BE2C (cell line): ENCODE results near the gene RUNX2.

Experiments
- DNase-seq: peaks from one replicate; pipeline ENCODE4 v3.0.0-alpha.2; 2020
- H3K27me3 ChIP-seq: fragments of 250-450 bp; sonication (Bioruptor Pico); 2 replicates; pipeline ENCODE4 v1.5.1; 2020; ENCODE audit warnings: mild to moderate bottlenecking
- H3K36me3 ChIP-seq: fragments of 250-450 bp; sonication (Bioruptor Pico); 2 replicates; pipeline ENCODE4 v1.5.1; 2020; ENCODE audit warnings: mild to moderate bottlenecking
- H3K4me1 ChIP-seq: fragments of 250-450 bp; sonication (Bioruptor Pico); 2 replicates; pipeline ENCODE4 v1.5.1; 2020
- H3K4me3 ChIP-seq: 2 replicates; pipeline ENCODE4 v1.5.1; 2011; ENCODE audit warnings: low read depth, low read length
- H3K9me3 ChIP-seq: fragments of 250-450 bp; sonication (Bioruptor Pico); 2 replicates; pipeline ENCODE4 v1.5.1; 2020
- TF ChIP-seq, protein P1 (sequence below): IDR thresholded peaks from 2 replicates; pipeline ENCODE4 v1.5.1; 2012; ENCODE audit warnings: mild to moderate bottlenecking, low read depth, low read length

RUNX2 gene

DNA sequence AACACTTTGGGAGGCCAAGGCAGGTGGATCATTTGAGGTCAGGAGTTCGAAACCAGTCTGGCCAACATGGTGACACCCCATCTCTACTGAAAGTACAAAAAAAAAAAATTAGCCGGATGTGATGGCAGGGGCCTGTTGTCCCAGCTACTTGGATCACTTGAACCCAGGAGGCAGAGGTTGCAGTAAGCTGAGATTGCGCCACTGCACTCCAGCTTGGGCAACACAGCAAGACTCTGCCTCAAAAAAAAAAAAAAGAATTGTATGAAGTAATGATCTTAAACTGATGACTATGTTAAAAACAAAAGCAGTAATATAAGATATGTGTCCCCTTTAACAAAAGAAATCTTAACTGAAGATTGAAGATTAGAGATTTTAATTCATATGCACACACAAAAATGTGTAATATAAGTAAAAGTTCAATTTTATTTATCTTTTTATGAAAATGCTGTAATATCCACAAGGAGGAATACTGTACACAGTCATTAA, 29.0 kb upstream of the RUNX2 start:
- Histone ChIP-seq H3K9me3 (no peaks in the 10 kb centered on the region), H3K36me3 (no peaks in the 10 kb centered on the region), H3K27me3 (no peaks in the 10 kb centered on the region), H3K4me1 (no peaks in the 10 kb centered on the region), H3K4me3 (no peak overlapping the region)
- TF ChIP-seq, protein P1, sequence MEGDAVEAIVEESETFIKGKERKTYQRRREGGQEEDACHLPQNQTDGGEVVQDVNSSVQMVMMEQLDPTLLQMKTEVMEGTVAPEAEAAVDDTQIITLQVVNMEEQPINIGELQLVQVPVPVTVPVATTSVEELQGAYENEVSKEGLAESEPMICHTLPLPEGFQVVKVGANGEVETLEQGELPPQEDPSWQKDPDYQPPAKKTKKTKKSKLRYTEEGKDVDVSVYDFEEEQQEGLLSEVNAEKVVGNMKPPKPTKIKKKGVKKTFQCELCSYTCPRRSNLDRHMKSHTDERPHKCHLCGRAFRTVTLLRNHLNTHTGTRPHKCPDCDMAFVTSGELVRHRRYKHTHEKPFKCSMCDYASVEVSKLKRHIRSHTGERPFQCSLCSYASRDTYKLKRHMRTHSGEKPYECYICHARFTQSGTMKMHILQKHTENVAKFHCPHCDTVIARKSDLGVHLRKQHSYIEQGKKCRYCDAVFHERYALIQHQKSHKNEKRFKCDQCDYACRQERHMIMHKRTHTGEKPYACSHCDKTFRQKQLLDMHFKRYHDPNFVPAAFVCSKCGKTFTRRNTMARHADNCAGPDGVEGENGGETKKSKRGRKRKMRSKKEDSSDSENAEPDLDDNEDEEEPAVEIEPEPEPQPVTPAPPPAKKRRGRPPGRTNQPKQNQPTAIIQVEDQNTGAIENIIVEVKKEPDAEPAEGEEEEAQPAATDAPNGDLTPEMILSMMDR, result no peak
- DNase-seq, result no peak

DNA sequence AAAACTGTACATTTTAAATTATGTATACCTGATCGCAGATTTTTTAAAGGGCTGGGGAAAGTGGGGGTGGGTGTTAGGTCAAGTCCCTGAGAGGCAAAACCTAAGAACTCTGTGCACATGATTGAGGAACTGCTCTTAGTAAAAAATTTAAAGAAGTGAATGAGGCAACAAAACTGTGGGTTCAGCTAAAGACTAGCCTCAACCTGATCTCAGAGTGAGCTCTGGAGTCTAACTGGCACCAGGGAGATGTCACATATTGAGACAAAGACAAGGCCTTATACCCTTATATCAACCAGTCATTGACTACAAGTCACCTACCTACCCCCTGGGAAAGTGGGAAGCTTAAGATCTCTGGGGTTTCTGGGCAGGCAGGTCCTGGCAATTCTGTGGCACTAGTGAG, 27.4 kb upstream of the RUNX2 start:
- Histone ChIP-seq H3K36me3 (no peaks in the 10 kb centered on the region), H3K4me3 (no peak overlapping the region), H3K9me3 (no peaks in the 10 kb centered on the region), H3K27me3 (no peaks in the 10 kb centered on the region), H3K4me1 (no peaks in the 10 kb centered on the region)
- no peak for DNase-seq
- TF ChIP-seq, protein P1, result no peak

DNA sequence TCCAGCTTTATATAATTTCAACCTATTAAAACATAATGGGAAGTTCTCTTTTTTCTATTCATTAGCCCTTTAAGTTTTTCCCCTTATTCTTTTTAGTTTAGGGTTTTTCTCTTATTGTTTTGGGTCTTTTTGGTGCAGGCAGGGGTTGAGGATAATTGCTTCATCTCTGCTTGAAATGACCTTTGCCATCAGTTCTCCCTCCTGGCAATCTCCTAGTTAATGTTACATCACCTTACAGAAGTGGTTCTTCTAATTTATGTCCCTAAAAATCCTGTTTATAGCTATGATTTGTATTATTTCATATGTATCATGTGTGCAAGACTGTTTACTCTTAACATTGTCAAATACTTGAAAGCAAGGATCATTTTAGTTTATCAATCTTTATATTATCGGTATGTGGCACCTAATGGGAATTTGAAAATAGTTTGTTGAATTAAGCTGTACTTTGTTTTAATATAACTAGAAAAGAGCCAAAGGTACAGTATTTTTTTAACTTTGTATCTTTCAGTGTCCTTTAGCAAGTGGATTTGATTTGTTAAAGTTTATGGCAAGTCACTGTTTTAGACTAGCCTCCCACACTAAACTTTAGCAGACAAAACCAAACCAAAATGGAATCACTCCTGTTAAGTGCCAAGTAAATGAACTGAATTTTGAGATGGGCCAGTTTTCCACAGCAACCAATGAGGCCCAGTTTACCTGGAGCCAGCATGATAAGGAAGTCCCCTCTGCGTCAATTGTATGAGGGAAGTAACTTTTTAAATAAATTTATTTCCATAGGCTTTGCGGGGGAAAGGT, 26.6 kb upstream of the RUNX2 start:
- H3K36me3 ChIP-seq, result no peaks in the 10 kb centered on the region
- no peaks in the 10 kb centered on the region for H3K4me1 ChIP-seq
- DNase-seq, result no peak
- H3K4me3 ChIP-seq, result no peak overlapping the region
- no peaks in the 10 kb centered on the region for H3K9me3 ChIP-seq
- no peaks in the 10 kb centered on the region for H3K27me3 ChIP-seq
- TF ChIP-seq, protein P1, result no peak

DNA sequence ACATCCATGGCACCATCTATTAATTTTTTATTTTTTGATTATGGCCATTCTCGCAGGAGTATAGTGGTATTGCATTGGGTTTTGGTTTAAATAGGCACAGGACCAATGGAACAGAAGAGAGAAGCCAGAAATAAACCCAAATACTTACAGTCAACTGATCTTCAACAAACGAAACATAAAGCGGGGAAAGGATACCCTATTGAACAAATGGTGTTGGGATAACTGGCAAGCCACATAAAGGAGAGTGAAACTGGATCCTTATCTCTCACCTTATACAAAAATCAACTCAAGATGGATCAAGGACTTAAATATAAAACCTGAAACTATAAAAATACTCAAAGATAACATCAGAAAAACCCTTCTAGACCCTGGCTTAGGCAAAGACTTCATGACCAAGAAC, 25.3 kb upstream of the RUNX2 start:
- no peaks in the 10 kb centered on the region for H3K9me3 ChIP-seq
- H3K4me1 ChIP-seq, result no peaks in the 10 kb centered on the region
- no peaks in the 10 kb centered on the region for H3K27me3 ChIP-seq
- TF ChIP-seq, protein P1, result no peak
- no peak overlapping the region for H3K4me3 ChIP-seq
- H3K36me3 ChIP-seq, result no peaks in the 10 kb centered on the region
- DNase-seq, result no peak

DNA sequence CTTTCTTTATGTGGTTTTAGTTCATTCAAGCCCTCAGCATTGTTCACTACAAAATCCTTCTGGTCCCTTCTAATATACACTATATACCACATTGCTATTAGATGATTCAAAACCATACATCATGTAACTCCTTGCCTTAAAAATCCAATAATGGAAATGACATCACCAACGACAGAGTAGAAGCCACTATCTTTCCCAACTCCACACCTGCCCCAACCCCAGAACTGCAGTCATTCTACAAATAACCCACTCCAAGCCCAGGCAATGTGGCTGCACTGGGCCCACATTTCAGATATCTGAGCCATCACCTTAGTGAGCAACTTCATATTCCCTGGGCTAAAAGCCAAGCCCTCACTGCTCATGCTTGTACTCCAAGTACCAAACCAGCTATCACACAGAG, 22.6 kb upstream of the RUNX2 start:
- no peak for DNase-seq
- H3K9me3 ChIP-seq, result no peaks in the 10 kb centered on the region
- H3K4me1 ChIP-seq, result no peaks in the 10 kb centered on the region
- H3K27me3 ChIP-seq, result no peaks in the 10 kb centered on the region; the same call in 1 of the 2 replicates
- H3K36me3 ChIP-seq, result no peaks in the 10 kb centered on the region
- no peak overlapping the region for H3K4me3 ChIP-seq
- TF ChIP-seq, protein P1, result no peak

DNA sequence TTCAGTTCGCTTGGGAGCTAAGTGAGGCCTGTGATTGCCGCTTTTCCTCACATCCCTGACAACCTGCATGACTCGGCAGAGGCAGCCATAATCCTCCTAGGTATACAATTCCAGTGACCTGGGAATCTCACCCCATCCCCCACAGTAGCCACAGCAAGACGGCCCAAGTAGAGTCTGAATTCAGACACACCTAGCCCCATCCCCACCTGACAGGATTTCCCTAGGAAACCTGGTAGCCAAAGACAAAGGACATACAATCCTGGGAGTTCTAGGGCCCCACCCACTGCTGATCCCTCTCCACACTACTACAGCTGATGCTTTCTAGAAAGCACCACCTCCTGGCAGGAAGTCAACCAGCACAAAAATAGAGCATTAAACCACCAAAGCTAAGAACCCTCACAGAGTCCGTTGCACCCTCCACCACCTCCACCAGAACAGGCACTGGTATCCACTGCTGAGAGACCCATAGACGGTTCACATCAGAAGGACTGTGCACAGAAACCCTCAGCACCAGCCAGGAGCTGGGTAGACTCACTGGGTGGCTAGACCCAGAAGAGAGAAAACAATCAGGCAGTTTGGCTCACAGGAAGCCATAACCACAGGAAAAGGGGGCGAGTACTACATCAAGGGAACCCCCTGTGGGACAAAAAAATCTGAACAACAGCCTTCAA, 17.9 kb upstream of the RUNX2 start:
- Histone ChIP-seq H3K27me3 (no peaks in the 10 kb centered on the region; the same call in 1 of the 2 replicates), H3K4me3 (no peak overlapping the region), H3K4me1 (no peaks in the 10 kb centered on the region), H3K36me3 (no peaks in the 10 kb centered on the region), H3K9me3 (no peaks in the 10 kb centered on the region)
- DNase-seq, result no peak
- TF ChIP-seq, protein P1, result no peak
